ENCODE measurements around the gene CEP95. TPM values are rescaled to one million over a fixed set of nuclear protein-coding genes. Genes with fewer than 3 reads are reported as not detected.

CEP95 gene
- total and polyA plus RNA-seq, 10 of the 15 experiments (the other 5 are each of a cell fraction or from before 2014, with no cell fraction given) = 17.7 to 54.9 (median 29.6) TPM

DNA sequence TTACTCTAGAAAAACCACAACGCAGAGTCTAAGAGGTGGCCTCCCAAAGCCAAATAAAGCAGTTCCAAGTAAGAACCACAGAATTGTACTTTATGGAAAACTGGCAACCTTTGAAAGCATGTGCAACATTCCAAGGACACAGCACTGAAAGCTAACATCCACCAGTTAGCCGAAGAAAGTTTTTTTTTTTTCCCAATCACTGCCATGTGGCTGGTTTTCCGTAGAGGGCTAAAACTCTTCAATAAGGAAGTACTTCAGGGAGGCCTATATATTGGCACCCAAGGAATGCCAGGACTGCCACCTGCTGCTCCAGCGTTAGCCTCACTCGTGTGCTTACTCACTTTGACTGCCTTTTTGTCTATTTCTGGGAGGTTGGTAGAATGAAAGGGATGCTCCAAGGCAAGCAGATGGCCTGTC is 25.2 kb downstream of the CEP95 start:
- ChIA-PET RAD21 (ENCODE audit: unreplicated experiment) (no interaction called here), SMC1A (ENCODE audit: uncharacterized antibody, unreplicated experiment) (interaction anchor here (0.7 to 1.8 kb wide), 4 partner anchors 43 to 117 kb away, joined by 3 to 7 read pairs (median 4); no protein-coding TSS in a partner anchor), POLR2A (interaction anchor here (0.5 kb wide), 1 partner anchor 114 kb away, joined by 6 read pairs; no protein-coding TSS in a partner anchor), CTCF (interaction anchor here (1.1 to 2.0 kb wide), 4 partner anchors 67 to 112 kb away, joined by 3 to 10 read pairs (median 4); no protein-coding TSS in a partner anchor)
- no peak for DNase-seq (ENCODE audit: low read depth, low spot score)
- Histone ChIP-seq H4K20me1 (ENCODE audit: control insufficient read depth, insufficient read depth) (no peaks in the 10 kb centered on the region), H3K9me3 (replicated peaks; ENCODE audit: control insufficient read depth, insufficient read depth, low read length) (no peaks in the 10 kb centered on the region), H3K4me1 (ENCODE audit: control insufficient read depth, insufficient read depth, low read length) (no peaks in the 10 kb centered on the region), H3K36me3 (ENCODE audit: control insufficient read depth in 2 of 2, insufficient read depth in 2 of 2, low read length in 1 of 2) (peaks cover 14 to 55% of the 10 kb centered on the region in 2 experiments), H3K27ac (ENCODE audit: control insufficient read depth, insufficient read depth) (no peak overlapping the region), H3K4me2 (ENCODE audit: control insufficient read depth, insufficient read depth) (no peak overlapping the region), H3K79me2 (ENCODE audit: control insufficient read depth, insufficient read depth, low read length) (no peaks in the 10 kb centered on the region), H3K27me3 (replicated peaks in 1 of 2; ENCODE audit: control insufficient read depth in 2 of 2, insufficient read depth in 2 of 2, low read length in 1 of 2) (no peaks in the 10 kb centered on the region), H2AFZ (ENCODE audit: control insufficient read depth, low read depth, low read length) (no peak overlapping the region), H3K4me3 (no peak overlapping the region), H3K9ac (ENCODE audit: control insufficient read depth, insufficient read depth, low read length) (no peak overlapping the region)
- ATAC-seq = no peak
- TF ChIP-seq PAX5 (IDR thresholded peaks at IDR 0.05; ENCODE audit: borderline replicate concordance, low read depth, low read length) (no peak), RAD21 (IDR thresholded peaks at IDR 0.05; ENCODE audit: insufficient read depth, low read depth, low read length) (no peak), SUZ12 (IDR thresholded peaks at IDR 0.05; ENCODE audit: unreplicated experiment) (no peak), IRF4 (IDR thresholded peaks at IDR 0.05; ENCODE audit: low read depth, low read length) (no peak)
- 100% methylated on average over 5 of the region's 5 CpGs for WGBS (ENCODE audit: insufficient coverage, insufficient replicate concordance, low lambda C conversion rate, missing lambda C conversion rate)
- in situ Hi-C loops (cut with MboI) (no loop called here), intact Hi-C loops (cut with micrococcal nuclease; ENCODE audit: unreplicated experiment) (no loop called here)
- FAIRE-seq = no peak
- no TSS peak for BruUV-seq (replicated peaks)

DNA sequence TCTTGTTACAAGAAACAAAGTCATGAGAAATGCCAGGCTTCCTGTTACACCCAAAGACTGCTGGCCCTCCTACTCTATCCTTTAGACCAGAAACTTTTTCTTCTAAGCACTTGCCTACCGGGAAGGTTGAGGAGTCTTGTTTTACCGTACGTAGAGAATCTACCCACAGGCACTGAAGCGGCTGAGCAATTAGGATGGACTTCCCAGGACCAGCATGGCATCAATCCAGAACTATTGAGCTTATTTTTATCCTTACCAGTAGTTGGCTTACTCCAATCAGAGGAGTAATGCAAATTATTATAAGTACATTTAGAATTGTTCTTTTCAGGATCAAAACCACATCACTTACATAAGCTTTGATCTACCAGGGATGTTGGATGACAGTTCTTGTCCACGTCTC is 25.6 kb downstream of the CEP95 start:
- SMC1A ChIA-PET (ENCODE audit: uncharacterized antibody, unreplicated experiment) = interaction anchor here (0.8 to 1.7 kb wide), 4 partner anchors 43 to 245 kb away, joined by 3 to 7 read pairs (median 4); no protein-coding TSS in a partner anchor
- CTCF ChIA-PET = interaction anchor here (1.0 to 2.0 kb wide), 6 partner anchors 12 to 118 kb away, joined by 3 to 10 read pairs (median 4); no protein-coding TSS in a partner anchor
- no peak overlapping the region for H2AFZ ChIP-seq (ENCODE audit: control insufficient read depth, low read depth, low read length)
- WGBS (ENCODE audit: insufficient coverage, insufficient replicate concordance, low lambda C conversion rate, missing lambda C conversion rate) = 98% methylated on average over 5 of the region's 5 CpGs
- no TSS peak for BruUV-seq (replicated peaks)
- no peak for FAIRE-seq
- DNase-seq (ENCODE audit: low read depth, low spot score) = no peak
- RAD21 ChIA-PET (ENCODE audit: unreplicated experiment) = no interaction called here
- H3K9me3 ChIP-seq (replicated peaks; ENCODE audit: control insufficient read depth, insufficient read depth, low read length) = no peaks in the 10 kb centered on the region
- intact Hi-C loops (cut with micrococcal nuclease; ENCODE audit: unreplicated experiment) = no loop called here
- in situ Hi-C loops (cut with MboI) = no loop called here
- POLR2A ChIA-PET = interaction anchor here (0.5 to 1.6 kb wide), 2 partner anchors 43 to 114 kb away, joined by 6 read pairs; no protein-coding TSS in a partner anchor
- H4K20me1 ChIP-seq (ENCODE audit: control insufficient read depth, insufficient read depth) = no peaks in the 10 kb centered on the region
- peaks cover 14 to 54% of the 10 kb centered on the region in 2 experiments for H3K36me3 ChIP-seq (ENCODE audit: control insufficient read depth in 2 of 2, insufficient read depth in 2 of 2, low read length in 1 of 2)
- H3K9ac ChIP-seq (ENCODE audit: control insufficient read depth, insufficient read depth, low read length) = no peak overlapping the region
- ATAC-seq = no peak
- H3K27me3 ChIP-seq (replicated peaks in 1 of 2; ENCODE audit: control insufficient read depth in 2 of 2, insufficient read depth in 2 of 2, low read length in 1 of 2) = no peaks in the 10 kb centered on the region
- H3K4me2 ChIP-seq (ENCODE audit: control insufficient read depth, insufficient read depth) = no peak overlapping the region
- no peaks in the 10 kb centered on the region for H3K4me1 ChIP-seq (ENCODE audit: control insufficient read depth, insufficient read depth, low read length)
- no peak overlapping the region for H3K27ac ChIP-seq (ENCODE audit: control insufficient read depth, insufficient read depth)
- no peak overlapping the region for H3K4me3 ChIP-seq
- H3K79me2 ChIP-seq (ENCODE audit: control insufficient read depth, insufficient read depth, low read length) = no peaks in the 10 kb centered on the region
- TF ChIP-seq BACH1 (IDR thresholded peaks at IDR 0.05; ENCODE audit: borderline replicate concordance) (no peak), KAT2A (conservative IDR thresholded peaks at IDR 0.05; ENCODE audit: control insufficient read depth, low read depth, low read length) (no peak), EP300 (IDR thresholded peaks at IDR 0.05; ENCODE audit: borderline replicate concordance in 1 of 2, control insufficient read depth in 1 of 2, low read depth in 2 of 2, low read length in 2 of 2) (no peak), SIN3A (IDR thresholded peaks at IDR 0.05; ENCODE audit: low read depth, low read length) (no peak)
- TF ChIP-seq, protein P1, sequence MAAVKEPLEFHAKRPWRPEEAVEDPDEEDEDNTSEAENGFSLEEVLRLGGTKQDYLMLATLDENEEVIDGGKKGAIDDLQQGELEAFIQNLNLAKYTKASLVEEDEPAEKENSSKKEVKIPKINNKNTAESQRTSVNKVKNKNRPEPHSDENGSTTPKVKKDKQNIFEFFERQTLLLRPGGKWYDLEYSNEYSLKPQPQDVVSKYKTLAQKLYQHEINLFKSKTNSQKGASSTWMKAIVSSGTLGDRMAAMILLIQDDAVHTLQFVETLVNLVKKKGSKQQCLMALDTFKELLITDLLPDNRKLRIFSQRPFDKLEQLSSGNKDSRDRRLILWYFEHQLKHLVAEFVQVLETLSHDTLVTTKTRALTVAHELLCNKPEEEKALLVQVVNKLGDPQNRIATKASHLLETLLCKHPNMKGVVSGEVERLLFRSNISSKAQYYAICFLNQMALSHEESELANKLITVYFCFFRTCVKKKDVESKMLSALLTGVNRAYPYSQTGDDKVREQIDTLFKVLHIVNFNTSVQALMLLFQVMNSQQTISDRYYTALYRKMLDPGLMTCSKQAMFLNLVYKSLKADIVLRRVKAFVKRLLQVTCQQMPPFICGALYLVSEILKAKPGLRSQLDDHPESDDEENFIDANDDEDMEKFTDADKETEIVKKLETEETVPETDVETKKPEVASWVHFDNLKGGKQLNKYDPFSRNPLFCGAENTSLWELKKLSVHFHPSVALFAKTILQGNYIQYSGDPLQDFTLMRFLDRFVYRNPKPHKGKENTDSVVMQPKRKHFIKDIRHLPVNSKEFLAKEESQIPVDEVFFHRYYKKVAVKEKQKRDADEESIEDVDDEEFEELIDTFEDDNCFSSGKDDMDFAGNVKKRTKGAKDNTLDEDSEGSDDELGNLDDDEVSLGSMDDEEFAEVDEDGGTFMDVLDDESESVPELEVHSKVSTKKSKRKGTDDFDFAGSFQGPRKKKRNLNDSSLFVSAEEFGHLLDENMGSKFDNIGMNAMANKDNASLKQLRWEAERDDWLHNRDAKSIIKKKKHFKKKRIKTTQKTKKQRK (IDR thresholded peaks at IDR 0.05; ENCODE audit: low read depth, low read length) = no peak
- TF ChIP-seq, protein P2, sequence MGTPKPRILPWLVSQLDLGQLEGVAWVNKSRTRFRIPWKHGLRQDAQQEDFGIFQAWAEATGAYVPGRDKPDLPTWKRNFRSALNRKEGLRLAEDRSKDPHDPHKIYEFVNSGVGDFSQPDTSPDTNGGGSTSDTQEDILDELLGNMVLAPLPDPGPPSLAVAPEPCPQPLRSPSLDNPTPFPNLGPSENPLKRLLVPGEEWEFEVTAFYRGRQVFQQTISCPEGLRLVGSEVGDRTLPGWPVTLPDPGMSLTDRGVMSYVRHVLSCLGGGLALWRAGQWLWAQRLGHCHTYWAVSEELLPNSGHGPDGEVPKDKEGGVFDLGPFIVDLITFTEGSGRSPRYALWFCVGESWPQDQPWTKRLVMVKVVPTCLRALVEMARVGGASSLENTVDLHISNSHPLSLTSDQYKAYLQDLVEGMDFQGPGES (IDR thresholded peaks at IDR 0.05) = no peak
- TF ChIP-seq, protein P3, sequence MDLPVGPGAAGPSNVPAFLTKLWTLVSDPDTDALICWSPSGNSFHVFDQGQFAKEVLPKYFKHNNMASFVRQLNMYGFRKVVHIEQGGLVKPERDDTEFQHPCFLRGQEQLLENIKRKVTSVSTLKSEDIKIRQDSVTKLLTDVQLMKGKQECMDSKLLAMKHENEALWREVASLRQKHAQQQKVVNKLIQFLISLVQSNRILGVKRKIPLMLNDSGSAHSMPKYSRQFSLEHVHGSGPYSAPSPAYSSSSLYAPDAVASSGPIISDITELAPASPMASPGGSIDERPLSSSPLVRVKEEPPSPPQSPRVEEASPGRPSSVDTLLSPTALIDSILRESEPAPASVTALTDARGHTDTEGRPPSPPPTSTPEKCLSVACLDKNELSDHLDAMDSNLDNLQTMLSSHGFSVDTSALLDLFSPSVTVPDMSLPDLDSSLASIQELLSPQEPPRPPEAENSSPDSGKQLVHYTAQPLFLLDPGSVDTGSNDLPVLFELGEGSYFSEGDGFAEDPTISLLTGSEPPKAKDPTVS (IDR thresholded peaks at IDR 0.05; ENCODE audit: low read depth, low read length) = no peak

Data from GM12878 (cell line).